Vagina (tissue), 2 donors: ENCODE measurements around the gene SPAG4. TPM values are rescaled to one million over a fixed set of nuclear protein-coding genes. Genes with fewer than 3 reads are reported as not detected.

ENCODE experiments used
- DNase-seq, 2 donors: peaks; one replicate each; pipeline ENCODE4 v3.0.0-alpha.2; 2017; ENCODE audit errors: extremely low spot score in 2 of 2
- H3K27ac ChIP-seq: fragments of 200-600 bp; sonication (generic); one replicate; pipeline ENCODE4 v1.5.1; 2019
- H3K27me3 ChIP-seq: fragments of 200-600 bp; sonication (generic); one replicate; pipeline ENCODE4 v1.5.1; 2019
- H3K36me3 ChIP-seq, 2 donors: fragments of 200-600 bp; sonication (generic); one replicate each; pipeline ENCODE4 v1.5.1; 2017 to 2019
- H3K4me1 ChIP-seq: fragments of 200-600 bp; sonication (generic); one replicate; pipeline ENCODE4 v1.5.1; 2019
- H3K4me3 ChIP-seq, 2 donors: fragments of 200-600 bp; sonication (generic); 1 replicate in 1 of 2; 2 replicates in 1 of 2; pipeline ENCODE4 v1.5.1; 2016 to 2019
- H3K9me3 ChIP-seq: fragments of 200-600 bp; sonication (generic); one replicate; pipeline ENCODE4 v1.5.1; 2019
- POLR2A ChIP-seq, 2 donors: fragments of 450-650 bp; IDR thresholded peaks; one replicate each; pipeline ENCODE4 v1.6.1; 2017; ENCODE audit warnings: antibody characterized with exemption in 2 of 2, mild to moderate bottlenecking in 2 of 2, moderate library complexity in 2 of 2
- POLR2AphosphoS5 ChIP-seq, 2 donors: sonication (generic); formaldehyde crosslinking; IDR thresholded peaks; one replicate each; pipeline ENCODE4 v1.9.0; 2017; ENCODE audit warnings: antibody characterized with exemption in 2 of 2, mild to moderate bottlenecking in 2 of 2, low read depth in 1 of 2; ENCODE audit not compliant: insufficient read depth in 1 of 2
- intact Hi-C: fragments of 100-400 bp; cut with DNase I; formaldehyde crosslinking; loops from one replicate; pipeline ENCODE4 v1.15.1; 2023
- total RNA-seq: library from RNA; depleted of rRNA; stranded (reverse); fragments of >200 nt; gene quantifications from one replicate; pipeline ENCODE4 v1.2.3, GENCODE V29; 2016
- TF ChIP-seq, protein P1 (sequence below), 3 experiments: fragments of 450-650 bp in 2 of 3; fragments of 200-600 bp in 1 of 3; sonication (generic) in 1 of 3; IDR thresholded peaks; one replicate each; pipeline ENCODE4 v1.5.1; 2017 to 2019; ENCODE audit warnings: antibody characterized with exemption in 3 of 3, mild to moderate bottlenecking in 2 of 3, moderate library complexity in 2 of 3

Gene SPAG4
- total RNA-seq, 1 donor from 2014 or later: 6.9 TPM

DNA sequence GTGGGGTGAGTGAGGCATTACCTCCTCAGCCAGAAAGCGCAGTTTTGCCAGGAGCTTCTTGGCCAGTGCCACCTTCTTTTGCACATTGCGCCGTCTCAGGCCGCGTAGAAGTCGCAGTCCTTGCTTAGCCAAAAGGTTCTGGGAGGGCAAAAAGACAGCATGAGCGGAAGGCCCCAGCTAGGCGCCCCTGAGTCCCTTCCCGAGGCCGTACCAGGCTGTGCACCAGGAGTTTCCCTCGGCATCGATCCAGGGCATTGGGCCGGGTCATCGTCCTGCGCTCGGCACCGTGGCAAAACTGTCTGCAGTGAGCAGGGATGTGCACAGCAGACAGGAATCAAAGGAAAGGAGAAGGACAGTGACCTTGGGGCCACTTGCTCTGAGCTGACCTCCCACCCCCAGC is 20.2 kb upstream of the SPAG4 start:
- peaks cover 3% of the 10 kb centered on the region for H3K4me1 ChIP-seq
- intact Hi-C loops: no loop called here
- no peak for TF ChIP-seq POLR2AphosphoS5 (IDR thresholded peaks at IDR 0.05; ENCODE audit: insufficient read depth in 1 of 2, low read depth in 1 of 2)
- no peak for TF ChIP-seq POLR2A (IDR thresholded peaks at IDR 0.05)
- TF ChIP-seq, protein P1, sequence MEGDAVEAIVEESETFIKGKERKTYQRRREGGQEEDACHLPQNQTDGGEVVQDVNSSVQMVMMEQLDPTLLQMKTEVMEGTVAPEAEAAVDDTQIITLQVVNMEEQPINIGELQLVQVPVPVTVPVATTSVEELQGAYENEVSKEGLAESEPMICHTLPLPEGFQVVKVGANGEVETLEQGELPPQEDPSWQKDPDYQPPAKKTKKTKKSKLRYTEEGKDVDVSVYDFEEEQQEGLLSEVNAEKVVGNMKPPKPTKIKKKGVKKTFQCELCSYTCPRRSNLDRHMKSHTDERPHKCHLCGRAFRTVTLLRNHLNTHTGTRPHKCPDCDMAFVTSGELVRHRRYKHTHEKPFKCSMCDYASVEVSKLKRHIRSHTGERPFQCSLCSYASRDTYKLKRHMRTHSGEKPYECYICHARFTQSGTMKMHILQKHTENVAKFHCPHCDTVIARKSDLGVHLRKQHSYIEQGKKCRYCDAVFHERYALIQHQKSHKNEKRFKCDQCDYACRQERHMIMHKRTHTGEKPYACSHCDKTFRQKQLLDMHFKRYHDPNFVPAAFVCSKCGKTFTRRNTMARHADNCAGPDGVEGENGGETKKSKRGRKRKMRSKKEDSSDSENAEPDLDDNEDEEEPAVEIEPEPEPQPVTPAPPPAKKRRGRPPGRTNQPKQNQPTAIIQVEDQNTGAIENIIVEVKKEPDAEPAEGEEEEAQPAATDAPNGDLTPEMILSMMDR (IDR thresholded peaks at IDR 0.05): no peak

DNA sequence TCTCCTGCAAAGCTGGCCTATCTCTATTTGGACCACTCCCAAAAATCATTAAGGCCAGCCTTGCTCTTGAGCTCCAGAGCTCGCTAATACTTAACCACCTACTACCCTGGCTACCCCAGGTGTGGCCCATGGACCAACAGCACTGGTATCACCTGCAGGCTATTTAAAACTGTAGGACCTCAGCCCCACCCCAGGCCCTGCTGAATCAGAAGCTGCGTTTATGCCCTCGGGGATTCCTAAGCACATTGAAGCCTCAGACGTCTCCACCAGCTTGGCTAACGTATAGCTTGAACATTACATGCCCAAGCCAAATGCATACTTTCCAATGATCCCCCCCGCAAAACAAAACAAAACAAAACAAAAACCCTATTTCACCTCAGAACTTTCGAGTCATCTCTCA is 19.7 kb upstream of the SPAG4 start:
- H3K27me3 ChIP-seq: no peaks in the 10 kb centered on the region
- no peak for TF ChIP-seq POLR2AphosphoS5 (IDR thresholded peaks at IDR 0.05; ENCODE audit: insufficient read depth in 1 of 2, low read depth in 1 of 2)
- no peak for TF ChIP-seq POLR2A (IDR thresholded peaks at IDR 0.05)
- TF ChIP-seq, protein P1 (IDR thresholded peaks at IDR 0.05): no peak
- no peak overlapping the region for H3K27ac ChIP-seq
- H3K36me3 ChIP-seq: no peaks in the 10 kb centered on the region
- H3K4me1 ChIP-seq: peaks cover 7% of the 10 kb centered on the region
- no peak overlapping the region for H3K4me3 ChIP-seq
- no peak for DNase-seq
- H3K9me3 ChIP-seq: no peaks in the 10 kb centered on the region
- intact Hi-C loops: no loop called here

More for the DNA sequence above, 20.2 kb upstream of the SPAG4 start:
- Histone ChIP-seq H3K27ac (no peak overlapping the region), H3K36me3 (no peaks in the 10 kb centered on the region), H3K9me3 (no peaks in the 10 kb centered on the region), H3K4me3 (no peak overlapping the region), H3K27me3 (no peaks in the 10 kb centered on the region)
- DNase-seq: no peak

DNA sequence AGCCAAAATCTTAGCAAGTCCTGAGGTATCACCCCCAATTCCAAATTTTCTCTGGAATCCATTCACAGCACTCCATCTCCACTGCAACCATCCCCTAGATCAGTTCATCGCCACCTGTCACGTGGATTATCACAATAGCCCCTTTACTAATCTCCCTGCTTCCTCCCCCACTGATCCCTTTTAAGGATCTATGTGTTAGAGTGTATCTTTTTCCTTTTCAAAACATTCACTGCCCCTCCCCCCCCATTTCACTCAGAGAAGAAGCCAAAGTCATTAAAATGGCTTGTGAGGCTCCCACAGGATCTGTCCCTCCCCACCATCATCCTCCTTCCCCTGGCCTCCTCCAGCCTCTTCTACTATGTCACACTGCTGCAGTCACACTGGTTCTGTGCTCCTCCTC is 18.4 kb upstream of the SPAG4 start:
- no peak for DNase-seq
- no peaks in the 10 kb centered on the region for H3K9me3 ChIP-seq
- intact Hi-C loops: no loop called here
- H3K27me3 ChIP-seq: no peaks in the 10 kb centered on the region
- H3K4me3 ChIP-seq: no peak overlapping the region
- no peak overlapping the region for H3K27ac ChIP-seq
- no peaks in the 10 kb centered on the region for H3K36me3 ChIP-seq
- no peak for TF ChIP-seq POLR2A (IDR thresholded peaks at IDR 0.05)
- TF ChIP-seq, protein P1 (IDR thresholded peaks at IDR 0.05): no peak
- no peak for TF ChIP-seq POLR2AphosphoS5 (IDR thresholded peaks at IDR 0.05; ENCODE audit: insufficient read depth in 1 of 2, low read depth in 1 of 2)
- peaks cover 20% of the 10 kb centered on the region for H3K4me1 ChIP-seq

DNA sequence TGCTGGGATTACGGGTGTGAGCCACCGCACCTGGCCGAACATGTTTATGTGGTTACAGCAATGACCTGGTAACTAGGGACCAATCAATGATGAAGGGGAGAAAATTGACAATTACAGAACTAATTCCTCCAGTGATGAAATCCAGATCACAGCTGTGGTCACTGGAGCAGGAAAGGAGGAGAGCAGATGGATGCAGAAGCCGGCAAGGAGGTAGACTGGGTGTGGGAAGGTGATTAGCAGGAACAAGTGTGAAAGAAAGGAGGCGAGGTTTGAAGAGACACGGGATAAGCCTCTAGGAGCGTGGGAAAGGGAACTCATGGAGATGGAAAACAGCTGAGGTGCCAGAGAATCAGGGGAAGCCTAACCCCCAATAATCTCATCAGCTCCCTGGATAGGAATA is 17.2 kb upstream of the SPAG4 start:
- intact Hi-C loops: no loop called here
- Histone ChIP-seq H3K27ac (no peak overlapping the region), H3K36me3 (no peaks in the 10 kb centered on the region), H3K9me3 (no peaks in the 10 kb centered on the region), H3K27me3 (no peaks in the 10 kb centered on the region), H3K4me1 (peaks cover 21% of the 10 kb centered on the region), H3K4me3 (no peak overlapping the region)
- DNase-seq: no peak
- TF ChIP-seq POLR2AphosphoS5 (IDR thresholded peaks at IDR 0.05; ENCODE audit: insufficient read depth in 1 of 2, low read depth in 1 of 2) (no peak), POLR2A (IDR thresholded peaks at IDR 0.05) (no peak)
- TF ChIP-seq, protein P1 (IDR thresholded peaks at IDR 0.05): no peak

DNA sequence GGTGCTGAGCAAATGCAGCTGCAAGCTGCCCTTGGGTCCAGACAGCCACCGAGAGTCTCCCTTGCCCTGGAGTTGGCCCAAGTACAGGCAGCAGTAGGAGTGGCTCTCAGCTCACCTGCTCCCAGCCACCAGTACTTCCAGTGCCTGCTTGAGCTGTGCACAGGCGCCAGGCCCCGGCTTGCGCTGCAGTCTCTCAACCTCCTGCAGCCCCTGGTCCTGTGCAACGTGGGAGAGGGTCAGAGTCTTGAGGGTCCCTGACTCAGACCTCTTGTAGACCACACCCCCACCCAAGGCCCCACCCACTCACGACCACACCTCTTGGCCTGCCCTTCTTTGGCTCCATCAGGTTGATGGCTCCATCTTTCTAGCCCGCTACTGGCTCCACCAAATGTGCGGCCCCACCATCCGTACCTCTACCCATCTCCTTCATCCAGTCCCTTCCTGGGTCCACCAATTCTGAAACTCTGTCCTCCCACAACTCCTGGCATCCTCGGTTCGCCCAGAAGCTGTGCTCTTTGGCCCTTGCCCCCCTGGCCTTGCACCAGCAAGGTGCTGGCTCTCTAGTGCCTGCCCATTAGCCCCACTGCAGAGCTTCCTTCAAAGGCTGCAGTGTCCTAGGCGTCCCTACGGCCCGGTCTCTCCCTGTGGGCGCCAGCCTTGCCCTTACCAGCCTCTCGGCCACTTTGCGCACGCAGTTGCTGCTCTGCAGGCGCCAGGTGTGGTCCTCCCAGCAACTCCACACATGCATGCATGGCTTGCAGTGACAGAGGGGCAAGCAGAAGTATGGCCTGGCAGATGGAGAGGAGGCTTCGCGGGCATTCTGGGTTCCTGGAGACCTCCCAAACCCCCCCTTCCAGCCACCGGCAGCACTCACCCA is 16.5 kb upstream of the SPAG4 start:
- H3K27ac ChIP-seq: no peak overlapping the region
- DNase-seq: no peak
- no peaks in the 10 kb centered on the region for H3K27me3 ChIP-seq
- TF ChIP-seq POLR2AphosphoS5 (IDR thresholded peaks at IDR 0.05; ENCODE audit: insufficient read depth in 1 of 2, low read depth in 1 of 2) (no peak), POLR2A (IDR thresholded peaks at IDR 0.05) (no peak)
- TF ChIP-seq, protein P1 (IDR thresholded peaks at IDR 0.05): no peak
- no peak overlapping the region for H3K4me3 ChIP-seq
- H3K9me3 ChIP-seq: no peaks in the 10 kb centered on the region
- H3K36me3 ChIP-seq: no peaks in the 10 kb centered on the region
- intact Hi-C loops: no loop called here
- peaks cover 21% of the 10 kb centered on the region for H3K4me1 ChIP-seq
